Pancreas (tissue), 10 donors: ENCODE results near the gene MAX. TPM values are rescaled to one million over a fixed set of nuclear protein-coding genes. Genes with fewer than 3 reads are reported as not detected.

Experiments
- ATAC-seq, 4 donors: fragments of 200-7000 bp; cut with Tn5 transposase; one replicate each; pipeline versions ENCODE4 v1.8.0 to v1.9.1; 2020; ENCODE audit warnings: mild to moderate bottlenecking in 4 of 4, moderate library complexity in 4 of 4
- DNase-seq, 6 donors: peaks; one replicate each; pipeline ENCODE4 v3.0.0-alpha.2; 2020
- FAIRE-seq: peaks from 2 replicates; lab custom pipeline; 2012; peaks lifted over from hg19 to GRCh38; lab: Jason Lieb, UNC
- H3K27ac ChIP-seq, 4 donors: fragments of 200-600 bp; sonication (generic); 1 replicate in 3 of 4; 2 replicates in 1 of 4; pipeline versions ENCODE4 v1.5.0 to v1.8.0; 2020
- H3K27me3 ChIP-seq, 4 donors: fragments of 200-600 bp; one replicate each; pipeline ENCODE4 v1.8.0; 2021
- H3K36me3 ChIP-seq, 3 donors: fragments of 200-600 bp; sonication (generic) in 1 of 3; one replicate each; pipeline versions ENCODE4 v1.5.0 to v1.8.0; 2020 to 2021
- H3K4me1 ChIP-seq, 3 donors: fragments of 200-600 bp; one replicate each; pipeline ENCODE4 v1.8.0; 2021
- H3K4me3 ChIP-seq, 4 donors: fragments of 200-600 bp; sonication (generic) in 2 of 4; one replicate each; pipeline versions ENCODE4 v1.5.0 to v1.8.0; 2020 to 2021
- H3K9me3 ChIP-seq, 4 donors: fragments of 200-600 bp; one replicate each; pipeline ENCODE4 v1.8.0; 2021
- WGBS, 2 donors: extraction: QIAGEN DNeasy Blood & Tissue Kit; methylation state at CpG; one replicate each; pipeline ENCODE4 v1.1.7; 2013; 5-methylcytosine and 5-hydroxymethylcytosine counted together
- intact Hi-C, 3 donors: fragments of 100-400 bp; cut with DNase I; formaldehyde crosslinking; loops; one replicate each; pipeline versions ENCODE4 v1.11.1 to v1.14.2; 2022
- polyA plus RNA-seq, 2 donors: library from polyadenylated mRNA; stranded (reverse); fragments of 200-250 nt; gene quantifications; one replicate each; pipeline ENCODE4 v1.2.3, GENCODE V29; 2013
- total RNA-seq, 6 donors: library from RNA; stranded (reverse); fragmentation: NEBNext Ultra II Directional in 4 of 6; extraction: Animal tissue kit (Norgen Biotek cat#: 25700) in 4 of 6; gene quantifications; one replicate each; pipeline versions ENCODE4 v1.2.1 to v1.2.4, GENCODE V29; 2021 to 2023
- TF ChIP-seq, protein P1 (sequence below), 4 donors: fragments of 200-600 bp; sonication (generic) in 3 of 4; IDR thresholded peaks; one replicate each; pipeline versions ENCODE4 v1.5.0 to v1.8.0; 2021; ENCODE audit warnings: antibody characterized with exemption in 4 of 4
- donor health status: healthy with polysubstance abuse.
- donor health status: DM: no; HTN: no; CAD: no; lungs with moderate emphysema.
- donor health status: DM: no; HTN: no; CAD: no.
- donor health status: control.
- donor health status: control.
- donor health status: Bipolar disorder and iron deficiency.
- donor health status: DM: yes; HTN: yes; CAD: no.
- donor health status: DM: no; HTN: no; CAD: no.
- donor health status: DM: no; HTN: no; CAD: no.
- donor health status: DM: yes; HTN: yes; CAD: no.

The MAX gene
- total and polyA plus RNA-seq, 8 donors, result 19.7 to 48.9 (median 34.5) TPM

DNA sequence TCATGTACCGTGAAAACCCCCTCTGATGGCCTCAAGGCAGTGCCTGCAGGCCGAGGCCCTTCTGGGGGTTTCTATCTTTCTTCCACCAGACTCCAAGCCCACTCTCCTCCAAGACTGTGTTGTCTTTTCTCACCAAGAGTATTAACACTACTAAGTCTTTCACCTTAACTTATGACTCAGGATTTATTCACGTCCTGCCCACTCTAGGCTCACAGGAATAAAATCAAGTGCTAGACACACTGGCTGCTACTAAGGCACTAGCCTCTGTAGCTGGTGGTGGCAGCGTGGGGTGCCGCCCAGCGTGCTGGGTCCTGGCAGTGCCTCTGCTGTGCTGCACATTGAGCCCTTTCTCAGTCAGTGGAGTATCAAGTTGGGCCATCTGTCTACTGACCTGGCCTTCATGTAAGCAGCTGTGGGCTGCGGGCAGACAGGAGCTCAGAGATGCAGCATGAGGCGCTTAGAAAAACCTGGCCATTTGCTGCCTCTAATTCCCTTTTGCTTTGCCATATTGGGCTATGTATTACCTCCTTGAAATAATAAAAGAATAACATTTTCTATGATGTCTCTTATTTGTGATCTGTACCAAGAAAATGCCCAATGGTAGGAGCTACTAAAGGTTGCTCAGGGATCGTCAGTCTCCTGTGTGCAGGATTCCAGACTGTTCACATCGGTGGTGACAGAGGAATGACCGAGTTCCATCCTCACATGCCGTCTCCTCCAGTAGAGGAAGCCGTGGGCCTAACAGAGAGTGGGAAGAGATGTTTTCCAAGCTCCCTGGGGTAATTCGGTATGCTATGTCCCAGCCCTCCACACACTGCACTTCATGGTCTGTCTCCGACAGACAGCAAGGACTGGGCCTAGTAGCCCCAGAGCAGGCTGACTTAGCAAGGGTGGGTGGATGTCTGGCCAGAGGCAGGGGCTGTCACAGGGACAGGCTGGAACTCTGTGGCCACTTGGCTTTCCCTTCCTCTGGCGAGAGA is 39.9 kb downstream of the MAX start:
- Histone ChIP-seq H3K9me3 (no peaks in the 10 kb centered on the region), H3K4me3 (no peak overlapping the region), H3K27ac (no peak overlapping the region), H3K4me1 (no peaks in the 10 kb centered on the region), H3K27me3 (no peaks in the 10 kb centered on the region), H3K36me3 (peaks cover 0 to 23% (median 12%) of the 10 kb centered on the region in 3 donors)
- intact Hi-C loops, result no loop called here
- no peak for DNase-seq
- 92 to 97% methylated on average over 16 of the region's 16 CpGs for WGBS, 2 donors
- TF ChIP-seq, protein P1, sequence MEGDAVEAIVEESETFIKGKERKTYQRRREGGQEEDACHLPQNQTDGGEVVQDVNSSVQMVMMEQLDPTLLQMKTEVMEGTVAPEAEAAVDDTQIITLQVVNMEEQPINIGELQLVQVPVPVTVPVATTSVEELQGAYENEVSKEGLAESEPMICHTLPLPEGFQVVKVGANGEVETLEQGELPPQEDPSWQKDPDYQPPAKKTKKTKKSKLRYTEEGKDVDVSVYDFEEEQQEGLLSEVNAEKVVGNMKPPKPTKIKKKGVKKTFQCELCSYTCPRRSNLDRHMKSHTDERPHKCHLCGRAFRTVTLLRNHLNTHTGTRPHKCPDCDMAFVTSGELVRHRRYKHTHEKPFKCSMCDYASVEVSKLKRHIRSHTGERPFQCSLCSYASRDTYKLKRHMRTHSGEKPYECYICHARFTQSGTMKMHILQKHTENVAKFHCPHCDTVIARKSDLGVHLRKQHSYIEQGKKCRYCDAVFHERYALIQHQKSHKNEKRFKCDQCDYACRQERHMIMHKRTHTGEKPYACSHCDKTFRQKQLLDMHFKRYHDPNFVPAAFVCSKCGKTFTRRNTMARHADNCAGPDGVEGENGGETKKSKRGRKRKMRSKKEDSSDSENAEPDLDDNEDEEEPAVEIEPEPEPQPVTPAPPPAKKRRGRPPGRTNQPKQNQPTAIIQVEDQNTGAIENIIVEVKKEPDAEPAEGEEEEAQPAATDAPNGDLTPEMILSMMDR (IDR thresholded peaks at IDR 0.05), result no peak
- peak in 1 of 4 donors; percentile 39 for ATAC-seq
- FAIRE-seq, result no peak

DNA sequence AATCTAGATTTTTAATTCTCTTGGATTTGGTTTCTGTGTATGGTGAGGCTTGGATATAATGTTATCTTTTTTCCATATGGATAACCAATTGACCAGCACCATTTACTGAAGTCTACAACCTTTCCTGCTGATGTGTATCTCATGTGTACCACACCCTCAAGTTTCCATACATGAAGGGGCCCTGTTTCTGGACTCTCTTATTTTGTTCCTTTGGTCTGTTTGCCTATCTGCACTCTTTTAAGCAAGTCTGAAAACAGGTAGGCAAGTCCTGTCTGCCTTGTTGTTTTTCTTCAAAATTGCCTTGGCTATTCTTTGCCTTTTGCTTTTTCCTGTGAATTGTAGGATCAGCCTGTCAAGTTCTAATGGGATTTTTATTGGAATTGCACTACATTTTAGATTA is 44.6 kb downstream of the MAX start:
- Histone ChIP-seq H3K36me3 (peaks cover 0 to 16% (median 12%) of the 10 kb centered on the region in 3 donors), H3K4me1 (no peaks in the 10 kb centered on the region), H3K4me3 (no peak overlapping the region), H3K27me3 (no peaks in the 10 kb centered on the region), H3K27ac (no peak overlapping the region), H3K9me3 (no peaks in the 10 kb centered on the region)
- intact Hi-C loops, result no loop called here
- TF ChIP-seq, protein P1 (IDR thresholded peaks at IDR 0.05), result no peak
- ATAC-seq, result no peak
- DNase-seq, result no peak
- FAIRE-seq, result no peak

DNA sequence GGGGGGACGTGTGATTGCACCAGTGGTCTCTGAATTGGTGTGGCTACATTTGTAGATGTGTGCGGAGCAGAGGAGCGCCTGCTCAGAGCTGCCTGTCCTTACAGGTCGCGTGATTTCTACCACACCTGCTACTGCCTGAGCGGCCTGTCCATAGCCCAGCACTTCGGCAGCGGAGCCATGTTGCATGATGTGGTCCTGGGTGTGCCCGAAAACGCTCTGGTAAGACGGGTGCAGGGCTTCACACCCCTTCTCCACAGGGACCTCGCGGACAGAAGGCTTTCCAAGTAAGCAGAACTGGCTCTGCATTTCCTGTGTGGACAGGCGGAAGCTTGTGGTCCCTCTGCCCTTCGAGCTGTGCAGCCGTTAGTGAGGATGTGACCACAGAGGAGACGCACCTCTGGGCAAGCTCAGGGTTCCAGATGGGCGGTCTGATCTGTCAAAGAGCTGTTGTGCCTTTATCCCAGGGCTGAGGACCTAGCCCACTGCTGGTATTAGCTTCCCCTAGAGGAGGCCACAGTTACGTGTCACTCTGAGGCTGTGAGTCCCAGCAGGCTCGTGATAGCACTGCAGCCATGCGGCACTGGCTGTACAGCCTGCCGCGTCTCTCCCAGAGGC is 47.7 kb downstream of the MAX start:
- Histone ChIP-seq H3K9me3 (no peaks in the 10 kb centered on the region), H3K27ac (no peak overlapping the region), H3K4me3 (no peak overlapping the region), H3K27me3 (no peaks in the 10 kb centered on the region), H3K4me1 (no peaks in the 10 kb centered on the region), H3K36me3 (no peaks in the 10 kb centered on the region)
- intact Hi-C loops, result no loop called here
- TF ChIP-seq, protein P1 (IDR thresholded peaks at IDR 0.05), result no peak
- 92 to 93% methylated on average over 23 of the region's 23 CpGs for WGBS, 2 donors
- ATAC-seq, result peak in 2 of 4 donors; percentile 41 to 58
- no peak for DNase-seq
- no peak for FAIRE-seq

DNA sequence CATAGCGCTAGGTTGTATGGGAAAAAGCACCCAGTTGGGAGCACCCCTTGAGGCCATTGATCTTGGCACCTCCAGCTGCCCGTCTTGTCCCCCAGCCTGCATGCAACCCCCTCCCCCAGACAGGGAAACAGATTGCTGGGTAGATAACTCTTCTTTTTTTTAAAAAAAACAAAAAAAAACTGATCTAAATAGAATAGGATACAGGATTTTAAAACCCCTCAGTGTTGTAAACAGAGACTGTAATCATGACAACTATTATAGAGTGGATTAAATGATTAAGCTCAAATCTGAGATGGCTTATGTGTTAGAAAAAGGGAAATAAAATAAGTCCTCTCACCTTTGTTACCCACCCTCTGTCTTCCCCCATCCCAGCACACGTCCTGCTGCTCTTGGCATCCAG is 48.9 kb downstream of the MAX start:
- Histone ChIP-seq H3K9me3 (no peaks in the 10 kb centered on the region), H3K4me1 (no peaks in the 10 kb centered on the region), H3K4me3 (no peak overlapping the region), H3K27me3 (no peaks in the 10 kb centered on the region), H3K36me3 (no peaks in the 10 kb centered on the region), H3K27ac (no peak overlapping the region)
- FAIRE-seq (no peak), DNase-seq (no peak), ATAC-seq (no peak)
- TF ChIP-seq, protein P1 (IDR thresholded peaks at IDR 0.05), result no peak
- WGBS, 2 donors, result 85 to 94% methylated on average over 3 of the region's 3 CpGs
- intact Hi-C loops, result no loop called here
